Left ventricle myocardium inferior (tissue), 1 donor: ENCODE data around the gene SNRNP48. TPM values are rescaled to one million over a fixed set of nuclear protein-coding genes. Genes with fewer than 3 reads are reported as not detected.

Source experiments
- DNase-seq: peaks from one replicate; pipeline ENCODE4 v3.0.0-alpha.2; 2020
- H3K27ac ChIP-seq: fragments of 200-600 bp; replicated peaks from 2 replicates; pipeline ENCODE4 v1.8.0; 2021
- H3K27me3 ChIP-seq: fragments of 200-600 bp; 2 replicates; pipeline ENCODE4 v1.8.0; 2021; ENCODE audit warnings: low read depth
- H3K36me3 ChIP-seq: fragments of 200-600 bp; 2 replicates; pipeline ENCODE4 v1.8.0; 2021
- H3K4me1 ChIP-seq: fragments of 200-600 bp; 2 replicates; pipeline ENCODE4 v1.8.0; 2021
- H3K4me3 ChIP-seq: fragments of 200-600 bp; 2 replicates; pipeline ENCODE4 v1.8.0; 2021; ENCODE audit warnings: mild to moderate bottlenecking, moderate library complexity
- H3K9me3 ChIP-seq: fragments of 200-600 bp; replicated peaks from 2 replicates; pipeline ENCODE4 v1.8.0; 2021
- CTCF ChIP-seq: fragments of 200-600 bp; IDR thresholded peaks from 2 replicates; pipeline ENCODE4 v1.8.0; 2021; ENCODE audit warnings: antibody characterized with exemption, mild to moderate bottlenecking, borderline replicate concordance
- intact Hi-C: fragments of 100-400 bp; cut with micrococcal nuclease; formaldehyde crosslinking; loops from one replicate; pipeline ENCODE4 v1.11.0; 2022
- total RNA-seq: library from RNA; stranded (reverse); fragmentation: NEBNext Ultra II Directional; extraction: Animal tissue kit (Norgen Biotek cat#: 25700); gene quantifications from one replicate; pipeline ENCODE4 v1.2.1, GENCODE V29; 2021
- donor health status: DM: no; HTN: yes; CAD: no; lungs with severe emphysema.

SNRNP48 gene
- total RNA-seq, 1 donor from 2014 or later = 13.8 TPM

DNA sequence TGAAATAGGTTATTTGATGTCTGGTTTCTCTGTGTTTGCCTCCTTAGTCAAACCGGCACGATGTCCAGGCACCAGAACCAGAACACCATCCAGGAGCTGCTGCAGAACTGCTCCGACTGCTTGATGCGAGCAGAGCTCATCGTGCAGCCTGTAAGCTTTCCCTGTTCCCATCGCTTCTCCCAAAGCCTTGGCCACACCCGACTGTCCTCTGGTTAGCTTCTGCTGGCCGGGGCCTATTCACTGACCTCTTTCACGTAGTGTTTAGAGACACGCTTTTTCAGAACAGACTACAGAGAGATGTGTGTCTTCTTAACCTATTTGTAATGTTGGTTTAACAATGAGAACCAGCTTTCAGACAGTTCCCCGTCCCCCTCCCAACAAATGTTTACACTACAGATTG, 34.3 kb upstream of the SNRNP48 start:
- Histone ChIP-seq H3K27me3 (peaks cover 14% of the 10 kb centered on the region), H3K4me3 (no peak overlapping the region), H3K36me3 (peaks cover 14% of the 10 kb centered on the region), H3K9me3 (no peaks in the 10 kb centered on the region), H3K4me1 (peaks cover 62% of the 10 kb centered on the region), H3K27ac (peak overlapping the region; percentile 60)
- intact Hi-C loops = no loop called here
- no peak for DNase-seq
- no peak for TF ChIP-seq CTCF

DNA sequence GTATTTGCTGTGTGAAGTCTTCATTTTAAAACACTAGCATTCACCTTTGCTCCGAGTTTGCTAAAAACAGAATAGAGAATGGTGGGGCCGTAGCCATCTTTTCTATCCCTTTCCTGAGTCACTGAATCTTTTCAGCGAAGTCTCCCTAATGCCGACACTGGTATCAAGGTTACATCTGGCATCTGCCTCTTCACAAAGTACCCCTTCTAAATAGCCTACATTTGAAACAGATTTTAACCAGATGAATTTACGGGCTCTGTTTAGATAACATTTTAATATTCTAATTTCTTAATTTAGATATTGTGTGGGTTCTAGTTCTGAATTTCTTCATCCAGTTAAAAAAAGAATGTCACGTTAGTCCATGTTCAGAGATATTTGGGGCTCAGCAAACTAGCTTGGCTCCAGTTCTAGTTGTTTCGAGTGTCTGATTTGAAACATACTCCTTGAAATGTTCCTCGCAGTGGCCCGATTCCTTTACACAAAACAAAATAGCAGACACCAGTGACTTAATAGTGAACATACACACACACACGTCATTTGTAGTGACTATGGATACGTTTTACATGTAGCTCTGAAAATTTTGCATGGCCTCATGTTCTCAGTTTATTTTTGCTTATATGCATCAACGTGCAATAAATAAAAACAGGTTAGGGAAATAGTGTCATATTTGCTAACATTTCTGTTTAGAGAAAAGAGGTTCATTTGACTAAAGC, 33.4 kb upstream of the SNRNP48 start:
- no peak for TF ChIP-seq CTCF
- Histone ChIP-seq H3K4me3 (no peak overlapping the region), H3K4me1 (peaks cover 59% of the 10 kb centered on the region), H3K27me3 (peaks cover 14% of the 10 kb centered on the region), H3K36me3 (peaks cover 14% of the 10 kb centered on the region), H3K9me3 (no peaks in the 10 kb centered on the region), H3K27ac (peak overlapping the region; percentile 60)
- intact Hi-C loops = no loop called here
- DNase-seq = no peak

GRCh38 chr6:7557652-7558051, 32.3 kb upstream of the SNRNP48 start:
- peaks cover 59% of the 10 kb centered on the region for H3K4me1 ChIP-seq
- H3K36me3 ChIP-seq = peaks cover 14% of the 10 kb centered on the region
- peaks cover 12% of the 10 kb centered on the region for H3K27me3 ChIP-seq
- TF ChIP-seq CTCF = no peak
- no peak overlapping the region for H3K4me3 ChIP-seq
- DNase-seq = no peak
- intact Hi-C loops = no loop called here
- peak overlapping the region; percentile 60 for H3K27ac ChIP-seq
- H3K9me3 ChIP-seq = no peaks in the 10 kb centered on the region

DNA sequence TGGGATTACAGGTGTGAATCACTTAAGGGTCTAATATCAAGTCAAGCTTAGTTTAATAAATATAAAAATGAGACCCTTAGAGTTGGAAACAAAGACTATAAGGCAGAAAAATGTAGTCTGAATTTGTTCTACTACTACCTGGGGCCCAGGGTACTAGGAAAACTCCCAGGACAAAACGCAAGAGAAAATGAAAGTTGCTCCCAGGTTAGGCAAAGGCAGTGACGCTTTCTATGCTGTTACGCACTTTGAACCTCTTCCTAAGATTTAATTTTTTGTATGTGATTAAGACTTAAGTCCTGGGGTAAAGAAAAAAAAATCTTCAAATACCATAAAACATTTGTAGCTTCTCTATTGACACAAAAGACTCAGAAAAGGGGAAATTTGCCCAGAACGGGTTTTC, 31.2 kb upstream of the SNRNP48 start:
- no peak for TF ChIP-seq CTCF
- no peak overlapping the region for H3K4me3 ChIP-seq
- H3K9me3 ChIP-seq = no peaks in the 10 kb centered on the region
- peak overlapping the region; percentile 90 for H3K27ac ChIP-seq
- intact Hi-C loops = no loop called here
- H3K4me1 ChIP-seq = peaks cover 54% of the 10 kb centered on the region
- peaks cover 12% of the 10 kb centered on the region for H3K27me3 ChIP-seq
- peaks cover 15% of the 10 kb centered on the region for H3K36me3 ChIP-seq
- DNase-seq = no peak

- H3K27ac ChIP-seq = peak overlapping the region; percentile 90
- no peaks in the 10 kb centered on the region for H3K9me3 ChIP-seq
- TF ChIP-seq CTCF = no peak
- H3K36me3 ChIP-seq = peaks cover 19% of the 10 kb centered on the region
- H3K27me3 ChIP-seq = peaks cover 12% of the 10 kb centered on the region
- peaks cover 51% of the 10 kb centered on the region for H3K4me1 ChIP-seq
- intact Hi-C loops = no loop called here
- H3K4me3 ChIP-seq = no peak overlapping the region
- no peak for DNase-seq
Observed at GRCh38 chr6:7559196-7559595, 30.8 kb upstream of the SNRNP48 start.
